ENCODE data around the gene CCDC106. TPM values are rescaled to one million over a fixed set of nuclear protein-coding genes. Genes with fewer than 3 reads are reported as not detected.

Gene CCDC106
- total and polyA plus RNA-seq, 2 experiments from 2014 or later = 42.4 to 43.5 TPM

GRCh38 chr19:55611983-55612645 lies 35.9 kb upstream of the CCDC106 start:
- H3K36me3 ChIP-seq = peaks cover 14% of the 10 kb centered on the region
- H3K27me3 ChIP-seq = no peaks in the 10 kb centered on the region
- H3K9me3 ChIP-seq (ENCODE audit: low read depth) = no peaks in the 10 kb centered on the region
- H3K4me3 ChIP-seq = no peak overlapping the region
- TF ChIP-seq CTCF (IDR thresholded peaks at IDR 0.05; ENCODE audit: low read depth, low read length) = no peak
- peak overlapping the region; percentile 53 for H3K27ac ChIP-seq
- DNase-seq (ENCODE audit: low read depth in 1 of 2, low spot score in 1 of 2) = no peak
- peaks cover 10% of the 10 kb centered on the region for H3K4me1 ChIP-seq (ENCODE audit: low read depth)

GRCh38 chr19:55613396-55613795 lies 34.6 kb upstream of the CCDC106 start:
- no peak overlapping the region for H3K4me3 ChIP-seq
- peak overlapping the region; percentile 34 for H3K27ac ChIP-seq
- TF ChIP-seq CTCF (IDR thresholded peaks at IDR 0.05; ENCODE audit: low read depth, low read length) = no peak
- no peaks in the 10 kb centered on the region for H3K9me3 ChIP-seq (ENCODE audit: low read depth)
- H3K36me3 ChIP-seq = peaks cover 19% of the 10 kb centered on the region
- no peaks in the 10 kb centered on the region for H3K27me3 ChIP-seq
- H3K4me1 ChIP-seq (ENCODE audit: low read depth) = peaks cover 10% of the 10 kb centered on the region
- no peak for DNase-seq (ENCODE audit: low read depth in 1 of 2, low spot score in 1 of 2)

- Histone ChIP-seq H3K27ac (no peak overlapping the region), H3K27me3 (no peaks in the 10 kb centered on the region), H3K4me1 (ENCODE audit: low read depth) (peaks cover 10% of the 10 kb centered on the region), H3K4me3 (no peak overlapping the region), H3K9me3 (ENCODE audit: low read depth) (no peaks in the 10 kb centered on the region), H3K36me3 (peaks cover 19% of the 10 kb centered on the region)
- no peak for TF ChIP-seq CTCF (IDR thresholded peaks at IDR 0.05; ENCODE audit: low read depth, low read length)
- no peak for DNase-seq (ENCODE audit: low read depth in 1 of 2, low spot score in 1 of 2)
These were observed 33.9 kb upstream of the CCDC106 start for GRCh38 chr19:55613930-55614710.

- Histone ChIP-seq H3K4me1 (ENCODE audit: low read depth) (peaks cover 10% of the 10 kb centered on the region), H3K9me3 (ENCODE audit: low read depth) (no peaks in the 10 kb centered on the region), H3K27ac (no peak overlapping the region), H3K27me3 (no peaks in the 10 kb centered on the region), H3K4me3 (no peak overlapping the region), H3K36me3 (peaks cover 19% of the 10 kb centered on the region)
- no peak for DNase-seq (ENCODE audit: low read depth in 1 of 2, low spot score in 1 of 2)
- no peak for TF ChIP-seq CTCF (IDR thresholded peaks at IDR 0.05; ENCODE audit: low read depth, low read length)
These were observed 33.1 kb upstream of the CCDC106 start for GRCh38 chr19:55614711-55615542.

- Histone ChIP-seq H3K4me1 (ENCODE audit: low read depth) (peaks cover 10% of the 10 kb centered on the region), H3K27ac (no peak overlapping the region), H3K9me3 (ENCODE audit: low read depth) (no peaks in the 10 kb centered on the region), H3K27me3 (no peaks in the 10 kb centered on the region), H3K4me3 (no peak overlapping the region), H3K36me3 (peaks cover 19% of the 10 kb centered on the region)
- TF ChIP-seq CTCF (IDR thresholded peaks at IDR 0.05; ENCODE audit: low read depth, low read length) = no peak
- no peak for DNase-seq (ENCODE audit: low read depth in 1 of 2, low spot score in 1 of 2)
These were observed 32.2 kb upstream of the CCDC106 start for GRCh38 chr19:55615543-55616394.

Measured in cardiac muscle cell (in vitro differentiated cells and primary cell).